DND-41 (cell line): ENCODE measurements around the gene ELAC2.
"Not testable (repeated sequence)": the region's sequence is repeated elsewhere in the genome, so short reads cannot be mapped to it uniquely, and the experiment has no call there.

Experiments
- ATAC-seq: fragments of 200-7000 bp; cut with Tn5 transposase; 3 replicates; pipeline ENCODE4 v1.9.1; 2021; ENCODE audit warnings: low read depth; ENCODE audit not compliant: insufficient read depth
- DNase-seq: peaks from one replicate; pipeline ENCODE4 v3.0.0-alpha.2; 2020
- H2AFZ ChIP-seq: 2 replicates; pipeline ENCODE4 v1.6.0; 2012; ENCODE audit warnings: low read depth, low read length
- H3K27ac ChIP-seq: 2 replicates; pipeline ENCODE4 v1.5.1; 2012; ENCODE audit warnings: low read length, inconsistent platforms
- H3K27me3 ChIP-seq: fragments of 200-600 bp; sonication (generic); 2 replicates; pipeline ENCODE4 v1.6.0; 2012; ENCODE audit warnings: low read length, mild to moderate bottlenecking, inconsistent platforms; ENCODE audit not compliant: insufficient read depth, poor library complexity
- H3K36me3 ChIP-seq: 2 replicates; pipeline ENCODE4 v1.5.1; 2012; ENCODE audit warnings: low read length, inconsistent platforms; ENCODE audit not compliant: insufficient read depth
- H3K4me1 ChIP-seq: 2 replicates; pipeline ENCODE4 v1.5.1; 2012; ENCODE audit warnings: mild to moderate bottlenecking, low read length; ENCODE audit not compliant: insufficient read depth
- H3K4me2 ChIP-seq: 2 replicates; pipeline ENCODE4 v1.6.0; 2012; ENCODE audit warnings: mild to moderate bottlenecking, moderate library complexity, low read length, inconsistent platforms; ENCODE audit not compliant: insufficient read depth
- H3K4me3 ChIP-seq, 2 experiments: fragments of 200-600 bp in 1 of 2; shearing (Covaris generic) in 1 of 2; 2 replicates each; pipeline ENCODE4 v1.5.1; 2012 to 2016; ENCODE audit warnings: inconsistent platforms in 2 of 2, low read length in 2 of 2, mild to moderate bottlenecking in 2 of 2, low read depth in 1 of 2, moderate library complexity in 1 of 2
- H3K79me2 ChIP-seq: 2 replicates; pipeline ENCODE4 v1.6.0; 2012; ENCODE audit warnings: low read length, inconsistent platforms; ENCODE audit not compliant: insufficient read depth
- H3K9ac ChIP-seq: 2 replicates; pipeline ENCODE4 v1.6.0; 2012; ENCODE audit warnings: low read depth, mild to moderate bottlenecking, inconsistent platforms, low read length, moderate library complexity
- H3K9me3 ChIP-seq: 2 replicates; pipeline ENCODE4 v1.5.1; 2012; ENCODE audit warnings: low read length, moderate library complexity, mild to moderate bottlenecking, inconsistent platforms; ENCODE audit not compliant: insufficient read depth, severe bottlenecking
- H4K20me1 ChIP-seq: 2 replicates; pipeline ENCODE4 v1.6.0; 2012; ENCODE audit warnings: low read length; ENCODE audit not compliant: insufficient read depth
- EZH2 ChIP-seq: IDR thresholded peaks from 3 replicates; pipeline ENCODE4 v1.6.1; 2012; ENCODE audit warnings: borderline replicate concordance, low read depth, mild to moderate bottlenecking, moderate library complexity, low read length, inconsistent platforms; ENCODE audit not compliant: severe bottlenecking
- TF ChIP-seq, protein P1 (sequence below): IDR thresholded peaks from 2 replicates; pipeline ENCODE4 v1.5.1; 2012; ENCODE audit warnings: borderline replicate concordance, low read length, moderate library complexity, mild to moderate bottlenecking; ENCODE audit not compliant: poor library complexity, severe bottlenecking; ENCODE audit errors: extremely low read depth

ELAC2 gene

DNA sequence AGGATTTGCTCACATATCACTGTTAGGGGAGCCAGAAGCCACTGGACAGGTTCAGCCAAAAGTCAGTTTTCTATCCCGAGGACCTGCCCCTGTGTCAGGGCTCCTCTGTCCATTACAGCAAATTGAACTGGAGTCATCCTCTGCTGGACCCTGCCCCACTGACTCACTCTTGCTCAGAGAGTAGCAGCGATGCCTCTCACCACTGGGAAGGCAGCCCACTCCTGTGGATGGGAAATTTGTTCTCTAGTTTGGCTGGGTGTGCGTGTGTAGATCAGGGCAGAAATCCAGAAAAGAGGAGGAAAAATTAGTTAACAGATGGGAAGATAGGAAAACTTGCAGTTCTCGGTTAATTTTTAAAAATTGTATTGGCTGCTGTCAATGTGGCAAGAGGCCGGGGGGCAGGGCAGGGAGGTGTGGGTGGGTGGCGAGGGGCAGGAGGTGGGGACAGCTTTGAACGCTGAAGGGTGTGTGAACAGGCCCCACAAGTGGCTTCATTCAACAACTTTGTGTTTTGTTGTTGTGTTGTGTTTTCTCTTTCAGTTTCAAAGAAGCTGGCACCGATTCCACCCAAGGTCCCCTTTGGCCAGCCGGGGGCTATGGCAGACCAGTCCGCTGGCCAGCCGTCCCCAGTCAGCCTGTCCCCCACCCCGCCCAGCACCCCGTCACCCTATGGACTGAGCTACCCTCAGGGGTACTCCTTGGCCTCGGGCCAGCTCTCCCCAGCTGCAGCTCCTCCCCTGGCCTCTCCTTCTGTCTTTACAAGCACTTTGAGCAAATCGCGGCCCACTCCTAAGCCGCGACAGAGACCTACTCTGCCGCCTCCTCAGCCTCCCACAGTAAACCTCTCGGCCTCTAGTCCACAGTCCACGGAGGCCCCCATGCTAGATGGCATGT lies 33.6 kb downstream of the ELAC2 start:
- Histone ChIP-seq H3K4me2 (no peak overlapping the region), H3K4me3 (no peak overlapping the region), H3K9me3 (no peaks in the 10 kb centered on the region), H3K4me1 (no peaks in the 10 kb centered on the region), H3K27me3 (no peaks in the 10 kb centered on the region), H4K20me1 (no peaks in the 10 kb centered on the region), H3K27ac (no peak overlapping the region), H2AFZ (no peak overlapping the region), H3K9ac (no peak overlapping the region), H3K79me2 (no peaks in the 10 kb centered on the region), H3K36me3 (no peaks in the 10 kb centered on the region)
- DNase-seq (no peak), ATAC-seq (no peak)
- no peak for TF ChIP-seq EZH2
- TF ChIP-seq, protein P1, sequence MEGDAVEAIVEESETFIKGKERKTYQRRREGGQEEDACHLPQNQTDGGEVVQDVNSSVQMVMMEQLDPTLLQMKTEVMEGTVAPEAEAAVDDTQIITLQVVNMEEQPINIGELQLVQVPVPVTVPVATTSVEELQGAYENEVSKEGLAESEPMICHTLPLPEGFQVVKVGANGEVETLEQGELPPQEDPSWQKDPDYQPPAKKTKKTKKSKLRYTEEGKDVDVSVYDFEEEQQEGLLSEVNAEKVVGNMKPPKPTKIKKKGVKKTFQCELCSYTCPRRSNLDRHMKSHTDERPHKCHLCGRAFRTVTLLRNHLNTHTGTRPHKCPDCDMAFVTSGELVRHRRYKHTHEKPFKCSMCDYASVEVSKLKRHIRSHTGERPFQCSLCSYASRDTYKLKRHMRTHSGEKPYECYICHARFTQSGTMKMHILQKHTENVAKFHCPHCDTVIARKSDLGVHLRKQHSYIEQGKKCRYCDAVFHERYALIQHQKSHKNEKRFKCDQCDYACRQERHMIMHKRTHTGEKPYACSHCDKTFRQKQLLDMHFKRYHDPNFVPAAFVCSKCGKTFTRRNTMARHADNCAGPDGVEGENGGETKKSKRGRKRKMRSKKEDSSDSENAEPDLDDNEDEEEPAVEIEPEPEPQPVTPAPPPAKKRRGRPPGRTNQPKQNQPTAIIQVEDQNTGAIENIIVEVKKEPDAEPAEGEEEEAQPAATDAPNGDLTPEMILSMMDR, result no peak

DNA sequence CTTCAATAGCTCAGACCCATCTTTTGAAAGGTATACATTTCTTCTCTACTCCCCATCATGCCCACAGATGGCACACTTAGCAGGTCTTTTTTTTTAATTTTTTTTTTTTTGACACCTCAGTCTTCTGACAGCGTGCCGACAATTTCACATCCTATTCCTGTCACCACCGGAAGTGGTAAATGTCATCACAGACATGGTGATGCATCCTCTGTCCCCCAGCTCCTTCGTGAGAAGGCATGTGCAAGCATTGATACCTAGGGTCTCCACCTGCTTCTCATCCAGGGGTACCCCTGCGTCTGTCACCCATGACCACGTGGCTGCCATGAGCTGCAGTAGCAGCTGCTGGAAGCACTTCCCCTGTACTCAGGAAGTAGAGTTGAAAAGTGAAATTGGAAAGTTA lies 35.6 kb downstream of the ELAC2 start:
- H3K36me3 ChIP-seq, result no peaks in the 10 kb centered on the region
- H4K20me1 ChIP-seq, result no peaks in the 10 kb centered on the region
- DNase-seq, result no peak
- no peaks in the 10 kb centered on the region for H3K27me3 ChIP-seq
- no peaks in the 10 kb centered on the region for H3K4me1 ChIP-seq
- TF ChIP-seq EZH2, result no peak
- TF ChIP-seq, protein P1, result no peak
- H3K27ac ChIP-seq, result no peak overlapping the region
- H3K79me2 ChIP-seq, result no peaks in the 10 kb centered on the region
- H3K4me3 ChIP-seq, result no peak overlapping the region
- H2AFZ ChIP-seq, result no peak overlapping the region
- no peak overlapping the region for H3K4me2 ChIP-seq
- ATAC-seq, result peak; percentile 24; the same call in 1 of the 3 replicates
- H3K9ac ChIP-seq, result no peak overlapping the region
- H3K9me3 ChIP-seq, result no peaks in the 10 kb centered on the region

DNA sequence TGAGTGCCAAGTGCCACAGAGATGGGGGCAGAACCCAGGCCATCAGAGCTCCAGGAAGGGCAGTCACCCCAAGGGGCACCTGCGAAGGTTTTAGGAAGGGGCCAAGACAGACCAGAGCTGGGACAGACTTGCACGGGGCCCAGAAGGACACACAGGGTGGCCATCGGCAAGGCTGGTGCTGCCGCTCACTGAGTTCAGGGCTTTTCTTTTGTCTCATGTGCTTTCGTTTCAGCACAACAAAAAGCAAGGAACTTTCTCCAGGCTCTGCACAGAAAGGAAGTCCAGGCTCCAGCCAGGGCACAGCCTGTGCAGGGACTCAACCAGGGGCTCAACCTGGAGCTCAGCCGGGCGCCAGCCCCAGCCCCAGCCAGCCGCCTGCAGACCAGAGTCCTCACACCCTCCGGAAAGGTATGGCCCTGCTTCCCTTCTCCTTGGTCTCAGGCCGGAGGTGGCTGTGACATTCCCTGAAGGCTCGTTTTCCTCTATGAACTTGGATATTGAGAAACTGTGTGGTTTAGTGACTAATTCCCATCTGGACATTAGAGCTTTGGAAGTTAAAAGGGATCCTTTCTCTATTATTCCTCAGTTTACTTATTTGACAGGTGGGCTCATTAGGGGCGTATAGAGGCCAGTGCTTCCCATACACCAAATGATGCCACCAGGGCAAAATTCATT lies 37.9 kb downstream of the ELAC2 start:
- Histone ChIP-seq H3K4me1 (no peaks in the 10 kb centered on the region), H3K9me3 (no peaks in the 10 kb centered on the region), H3K27ac (no peak overlapping the region), H3K4me3 (no peak overlapping the region), H3K79me2 (no peaks in the 10 kb centered on the region), H3K4me2 (no peak overlapping the region), H3K9ac (no peak overlapping the region), H2AFZ (no peak overlapping the region), H3K27me3 (no peaks in the 10 kb centered on the region), H3K36me3 (no peaks in the 10 kb centered on the region), H4K20me1 (no peaks in the 10 kb centered on the region)
- DNase-seq (no peak), ATAC-seq (no peak)
- no peak for TF ChIP-seq EZH2

DNA sequence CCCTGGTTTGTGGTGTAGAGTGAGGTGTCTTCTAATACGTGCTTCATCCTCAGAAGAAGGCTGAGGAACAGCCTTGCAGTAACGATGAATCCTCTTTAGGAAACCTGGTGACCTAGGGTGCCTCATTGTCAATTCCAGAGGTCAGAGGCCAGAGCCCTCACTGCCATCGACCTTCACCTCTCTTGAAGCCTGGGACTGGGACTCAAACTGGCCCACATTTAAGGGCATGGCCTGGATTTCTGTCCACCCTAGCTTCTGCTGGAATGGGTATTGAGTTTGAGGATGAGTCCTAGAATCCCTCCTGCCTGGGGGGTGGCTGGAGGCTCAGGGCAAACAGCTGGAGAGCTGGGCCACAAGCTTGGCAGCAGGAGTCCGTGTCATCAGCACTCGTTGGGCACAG lies 38.6 kb downstream of the ELAC2 start:
- H3K4me1 ChIP-seq, result no peaks in the 10 kb centered on the region
- no peak overlapping the region for H3K9ac ChIP-seq
- no peaks in the 10 kb centered on the region for H3K36me3 ChIP-seq
- H2AFZ ChIP-seq, result no peak overlapping the region
- H3K4me2 ChIP-seq, result no peak overlapping the region
- H3K9me3 ChIP-seq, result no peaks in the 10 kb centered on the region
- no peaks in the 10 kb centered on the region for H3K79me2 ChIP-seq
- no peak overlapping the region for H3K4me3 ChIP-seq
- no peaks in the 10 kb centered on the region for H4K20me1 ChIP-seq
- ATAC-seq, result no peak
- no peak for DNase-seq
- H3K27ac ChIP-seq, result no peak overlapping the region
- TF ChIP-seq, protein P1, result no peak
- no peak for TF ChIP-seq EZH2
- no peaks in the 10 kb centered on the region for H3K27me3 ChIP-seq

DNA sequence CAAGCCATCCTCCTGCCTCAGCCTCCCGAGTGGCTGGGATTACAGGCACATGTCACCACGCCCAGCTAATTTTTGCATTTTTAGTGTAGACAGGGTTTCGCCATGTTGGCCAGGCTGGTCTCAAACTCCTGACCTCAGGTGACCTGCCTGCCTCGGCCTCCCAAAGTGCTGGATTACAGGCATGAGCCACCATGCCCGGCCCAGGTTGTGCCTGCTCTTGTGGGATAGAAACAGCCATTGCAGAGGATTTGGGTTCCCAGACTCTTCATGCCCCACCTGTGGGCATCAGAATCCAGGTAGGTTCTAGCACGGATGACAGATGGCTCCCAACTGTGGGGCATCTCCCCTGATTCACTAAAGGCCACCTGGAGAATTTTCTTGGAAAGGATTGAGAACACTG lies 39.0 kb downstream of the ELAC2 start:
- ATAC-seq, H3K27me3 ChIP-seq, H2AFZ ChIP-seq, H3K4me2 ChIP-seq, H3K9me3 ChIP-seq, H3K9ac ChIP-seq, H3K4me1 ChIP-seq, DNase-seq, H4K20me1 ChIP-seq, H3K4me3 ChIP-seq, H3K79me2 ChIP-seq, H3K27ac ChIP-seq, H3K36me3 ChIP-seq: not testable (repeated sequence)
